HFFc6 (cell line): ENCODE data around the gene DNAJB6. TPM values are rescaled to one million over a fixed set of nuclear protein-coding genes. Genes with fewer than 3 reads are reported as not detected.

Experiments used
- DNase-seq: peaks from one replicate; pipeline ENCODE4 v3.0.0-alpha.2; 2018
- H3K27ac Mint-ChIP-seq: 2 replicates; pipeline ENCODE4 v1.8.0; 2020; ENCODE audit warnings: mild to moderate bottlenecking, mixed read lengths
- H3K27me3 Mint-ChIP-seq: 2 replicates; pipeline ENCODE4 v1.8.0; 2021; ENCODE audit warnings: mild to moderate bottlenecking, moderate library complexity, mixed read lengths; ENCODE audit not compliant: insufficient read depth
- H3K36me3 Mint-ChIP-seq: 2 replicates; pipeline ENCODE4 v1.8.0; 2021; ENCODE audit warnings: low read depth, mixed read lengths
- H3K4me1 Mint-ChIP-seq: 2 replicates; pipeline ENCODE4 v1.8.0; 2020; ENCODE audit warnings: low read depth, mixed read lengths
- H3K4me3 Mint-ChIP-seq: 2 replicates; pipeline ENCODE4 v1.8.0; 2020; ENCODE audit warnings: mild to moderate bottlenecking, moderate library complexity, mixed read lengths
- H3K9me3 Mint-ChIP-seq: 2 replicates; pipeline ENCODE4 v1.8.0; 2020; ENCODE audit warnings: mild to moderate bottlenecking, mixed read lengths
- CTCF ChIP-seq: fragments of 200-600 bp; sonication (generic); IDR thresholded peaks from 2 replicates; pipeline ENCODE4 v1.5.0; 2021; ENCODE audit warnings: antibody characterized with exemption, mild to moderate bottlenecking
- total RNA-seq, 6 experiments: library from RNA; stranded (reverse); fragmentation: NEBNext Ultra II Directional; extraction: Animal tissue kit (Norgen Biotek cat#: 25700); gene quantifications; 2 replicates in 1 of 6; 3 replicates in 5 of 6; pipeline ENCODE4 v1.2.3, GENCODE V29; 2021

The DNAJB6 gene
- total RNA-seq, 6 experiments from 2014 or later, result 135 to 204 (median 163) TPM

- no peaks in the 10 kb centered on the region for H3K36me3 Mint-ChIP-seq
- no peak for DNase-seq
- H3K4me1 Mint-ChIP-seq, result no peaks in the 10 kb centered on the region; the same call in 1 of the 2 replicates
- TF ChIP-seq CTCF, result no peak
- H3K4me3 Mint-ChIP-seq, result no peak overlapping the region
- H3K27ac Mint-ChIP-seq, result no peak overlapping the region
- peaks cover 34% of the 10 kb centered on the region for H3K27me3 Mint-ChIP-seq
- H3K9me3 Mint-ChIP-seq, result no peaks in the 10 kb centered on the region; the same call in 1 of the 2 replicates
Observed at GRCh38 chr7:157465891-157466866, 129.4 kb downstream of the DNAJB6 start.

- no peak for DNase-seq
- H3K4me3 Mint-ChIP-seq, result no peak overlapping the region
- TF ChIP-seq CTCF, result no peak; the same call in 1 of the 2 replicates
- H3K9me3 Mint-ChIP-seq, result no peaks in the 10 kb centered on the region; the same call in 1 of the 2 replicates
- H3K27ac Mint-ChIP-seq, result no peak overlapping the region
- H3K36me3 Mint-ChIP-seq, result no peaks in the 10 kb centered on the region
- no peaks in the 10 kb centered on the region; the same call in 1 of the 2 replicates for H3K4me1 Mint-ChIP-seq
- peaks cover 32% of the 10 kb centered on the region for H3K27me3 Mint-ChIP-seq
Observed at GRCh38 chr7:157466867-157467261, 130.1 kb downstream of the DNAJB6 start.

Other genes starting within 250 kb of the DNAJB6 start
- 10 to 100 TPM; 64.2 to 80.1 (median 73.1) TPM for gene UBE3C, start 198.1 kb upstream of the DNAJB6 start, total RNA-seq